ENCODE data around the gene SLK.

- no peak for TF ChIP-seq CTCF (IDR thresholded peaks at IDR 0.05 in 8 of 11, conservative IDR thresholded peaks at IDR 0.05 in 3 of 11)
- TF ChIP-seq POLR2A (IDR thresholded peaks at IDR 0.05) = no peak
Observed at GRCh38 chr10:104013489-104013888, 46.5 kb downstream of the SLK start.
